NCI-H345 treated with DMSO at 0.1 percent for 48 hours (cell line): ENCODE measurements around the gene PKLR.
A peak's percentile ranks its signal among the peaks of the same experiment; 100 is the strongest.

Experiments used
- DNase-seq: peaks from one replicate; lab custom pipeline; 2025; ENCODE audit not compliant: unreplicated experiment; lab: John Stamatoyannopoulos, UW

PKLR gene

DNA sequence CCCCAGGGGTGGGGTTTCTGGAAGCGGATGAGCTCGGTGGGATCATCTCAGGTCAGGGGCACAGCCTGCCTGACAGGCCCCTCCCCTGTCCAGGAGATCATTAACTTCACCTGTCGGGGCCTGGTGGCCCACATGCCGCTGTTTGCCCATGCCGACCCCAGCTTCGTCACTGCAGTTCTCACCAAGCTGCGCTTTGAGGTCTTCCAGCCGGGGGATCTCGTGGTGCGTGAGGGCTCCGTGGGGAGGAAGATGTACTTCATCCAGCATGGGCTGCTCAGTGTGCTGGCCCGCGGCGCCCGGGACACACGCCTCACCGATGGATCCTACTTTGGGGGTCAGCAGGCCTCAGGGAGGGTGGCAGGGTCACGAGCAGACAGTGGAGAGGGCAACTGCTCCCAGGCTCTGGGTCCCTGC lies 15.6 kb downstream of the PKLR start:
- no peak for DNase-seq

DNA sequence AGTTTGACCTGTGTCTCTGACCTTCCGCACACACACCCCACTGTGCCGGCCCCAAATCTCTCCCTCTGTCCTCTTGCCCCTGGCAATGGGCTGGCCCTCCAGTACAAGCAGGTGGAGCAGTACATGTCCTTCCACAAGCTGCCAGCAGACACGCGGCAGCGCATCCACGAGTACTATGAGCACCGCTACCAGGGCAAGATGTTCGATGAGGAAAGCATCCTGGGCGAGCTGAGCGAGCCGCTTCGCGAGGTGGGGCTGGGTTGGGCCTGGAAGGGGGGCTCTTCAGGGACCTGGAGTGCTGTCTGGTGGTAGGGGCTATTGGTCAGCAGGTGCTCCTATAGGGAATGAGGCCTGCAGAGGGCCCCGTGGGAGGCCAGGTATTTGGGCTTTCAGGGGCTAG lies 16.2 kb downstream of the PKLR start:
- no peak for DNase-seq

DNA sequence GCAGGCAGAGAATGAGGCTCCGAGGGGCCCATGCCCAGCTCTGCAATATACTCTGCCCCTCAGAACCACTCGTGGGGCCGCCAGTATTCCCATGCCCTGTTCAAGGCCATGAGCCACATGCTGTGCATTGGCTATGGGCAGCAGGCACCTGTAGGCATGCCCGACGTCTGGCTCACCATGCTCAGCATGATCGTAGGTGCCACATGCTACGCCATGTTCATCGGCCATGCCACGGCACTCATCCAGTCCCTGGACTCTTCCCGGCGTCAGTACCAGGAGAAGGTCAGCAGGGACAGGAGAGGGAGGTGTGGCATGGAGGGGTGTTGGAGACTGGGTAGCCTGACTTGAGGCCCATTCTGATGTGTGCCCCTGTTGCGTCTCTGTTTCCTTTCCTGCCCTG lies 16.8 kb downstream of the PKLR start:
- no peak for DNase-seq

DNA sequence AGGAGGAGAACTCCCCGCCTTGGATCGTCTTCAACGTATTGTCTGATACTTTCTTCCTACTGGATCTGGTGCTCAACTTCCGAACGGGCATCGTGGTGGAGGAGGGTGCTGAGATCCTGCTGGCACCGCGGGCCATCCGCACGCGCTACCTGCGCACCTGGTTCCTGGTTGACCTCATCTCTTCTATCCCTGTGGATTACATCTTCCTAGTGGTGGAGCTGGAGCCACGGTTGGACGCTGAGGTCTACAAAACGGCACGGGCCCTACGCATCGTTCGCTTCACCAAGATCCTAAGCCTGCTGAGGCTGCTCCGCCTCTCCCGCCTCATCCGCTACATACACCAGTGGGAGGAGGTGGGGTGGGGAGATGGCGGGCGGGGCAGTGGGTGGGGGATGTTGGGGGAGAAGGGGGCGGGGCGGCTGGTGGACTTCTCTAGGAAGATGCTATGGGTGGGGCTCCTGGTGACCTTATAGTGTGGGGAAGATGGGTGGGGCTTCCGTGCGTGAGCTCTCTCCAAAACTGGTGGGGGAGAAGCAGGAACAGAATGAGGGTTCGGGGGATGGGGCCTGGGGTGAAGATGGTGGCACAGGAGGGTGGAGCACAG lies 18.6 kb downstream of the PKLR start:
- no peak for DNase-seq

DNA sequence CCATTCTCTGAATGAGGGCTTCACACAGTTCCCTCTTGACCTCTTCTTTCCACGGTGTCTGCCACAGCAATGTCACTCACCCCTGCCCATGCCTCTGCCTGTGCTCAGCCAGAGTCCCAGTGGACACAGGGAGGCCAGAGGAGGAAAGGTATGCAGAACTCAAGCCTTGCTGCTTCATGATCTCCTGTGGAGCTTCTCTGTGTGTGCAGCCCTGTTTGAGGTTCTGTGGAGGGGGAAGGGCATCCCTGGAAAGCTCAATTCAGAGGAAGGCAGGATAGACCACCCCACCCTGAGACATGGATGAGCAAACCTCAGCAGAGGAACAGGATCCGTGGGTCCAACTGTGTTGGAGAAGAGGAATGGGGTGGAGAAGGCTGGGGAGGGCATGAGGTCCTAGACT lies 22.0 kb downstream of the PKLR start:
- no peak for DNase-seq

DNA sequence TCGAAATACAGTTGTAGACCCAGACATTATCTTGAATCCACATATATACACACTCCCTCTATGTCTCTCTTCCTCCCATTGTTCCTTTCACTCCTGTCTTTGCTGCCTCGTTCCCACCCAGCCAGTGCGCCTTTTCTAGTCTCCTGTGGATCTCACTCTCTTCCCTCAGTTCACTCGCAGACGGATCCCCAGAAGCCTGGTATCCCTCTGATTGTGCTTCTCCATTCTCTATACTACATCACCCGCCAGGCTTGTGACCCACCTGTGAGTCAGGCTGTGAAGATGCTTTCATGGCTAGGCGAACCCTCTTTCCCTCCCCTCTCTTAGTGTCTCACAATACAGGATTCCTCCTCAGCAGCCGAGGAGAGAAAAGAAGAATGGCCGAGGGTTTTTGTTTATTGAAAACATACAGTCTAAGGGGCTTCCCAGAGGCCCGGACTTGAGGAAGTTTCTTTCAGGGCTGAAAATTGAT lies 22.5 kb downstream of the PKLR start:
- no peak for DNase-seq

DNA sequence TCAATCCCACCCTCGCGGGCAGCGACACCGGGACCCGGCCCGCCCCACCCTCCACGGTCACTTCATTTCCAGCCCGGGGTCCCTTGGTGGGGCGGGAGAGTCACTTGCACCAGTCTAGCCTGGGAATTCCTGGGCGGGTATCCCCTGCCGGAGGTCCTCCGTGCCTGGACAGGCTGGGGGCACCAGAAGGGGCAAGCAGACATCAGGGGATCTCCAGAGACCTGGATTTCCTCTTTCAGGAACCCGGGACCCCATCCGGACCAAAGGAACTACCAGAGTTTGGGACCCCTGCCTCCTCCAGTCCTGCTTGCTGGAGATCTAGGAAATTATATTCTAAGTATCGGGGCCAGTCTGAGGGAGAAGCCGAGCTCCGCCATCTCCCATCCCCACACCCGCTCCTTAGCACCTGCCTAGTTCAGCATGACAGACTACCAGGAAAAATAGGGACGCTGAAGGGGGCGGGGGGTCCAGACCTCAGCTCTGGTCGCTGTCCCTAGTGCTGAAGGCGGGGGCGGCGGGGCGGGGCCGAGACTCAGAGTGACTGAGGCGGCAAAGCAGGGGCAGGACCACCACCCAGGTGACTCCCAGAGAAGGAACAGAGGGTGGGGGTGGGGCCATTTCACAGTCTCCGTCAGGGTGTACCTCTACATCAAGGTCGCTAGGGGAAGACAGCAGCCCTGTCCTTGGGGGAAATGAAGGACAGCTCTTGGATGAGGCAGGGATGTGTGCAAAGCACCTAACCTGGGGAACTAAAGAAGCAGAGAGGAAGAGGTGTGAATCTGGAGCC lies 23.1 kb downstream of the PKLR start:
- peak; percentile 80 for DNase-seq

DNA sequence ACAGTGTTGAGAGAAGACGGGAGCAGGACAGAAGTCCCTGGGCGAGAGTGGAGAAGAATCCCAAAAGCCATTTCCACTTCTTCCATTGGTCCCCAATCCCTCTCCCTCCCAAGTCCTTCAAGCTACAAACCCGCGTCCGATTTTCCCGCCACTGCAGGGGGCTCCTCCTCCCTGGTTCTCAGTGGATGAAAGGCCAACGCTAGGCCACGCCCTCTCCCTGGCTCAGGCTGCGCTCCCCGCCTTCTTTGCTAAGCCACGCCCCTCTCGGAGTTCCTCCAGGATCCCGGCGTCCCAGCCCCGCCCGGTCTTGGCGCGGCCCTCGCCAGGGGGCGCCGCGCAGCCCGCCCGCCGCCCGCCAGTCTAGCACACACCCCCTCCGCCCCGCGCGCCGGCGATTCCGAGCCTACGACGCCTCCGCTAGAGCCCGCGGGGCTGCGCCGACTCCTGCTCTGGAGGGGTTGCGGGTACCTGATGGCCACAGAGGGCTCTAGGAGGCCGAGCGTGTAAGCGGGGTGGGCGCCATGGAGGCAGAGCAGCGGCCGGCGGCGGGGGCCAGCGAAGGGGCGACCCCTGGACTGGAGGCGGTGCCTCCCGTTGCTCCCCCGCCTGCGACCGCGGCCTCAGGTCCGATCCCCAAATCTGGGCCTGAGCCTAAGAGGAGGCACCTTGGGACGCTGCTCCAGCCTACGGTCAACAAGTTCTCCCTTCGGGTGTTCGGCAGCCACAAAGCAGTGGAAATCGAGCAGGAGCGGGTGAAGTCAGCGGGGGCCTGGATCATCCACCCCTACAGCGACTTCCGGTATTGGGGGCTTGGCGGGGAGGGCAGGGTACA lies 24.0 kb downstream of the PKLR start, which contains the start of gene HCN3:
TSS of gene HCN3 (plus strand) at position 394 of the 832 bp plus-strand sequence. CDS start at position 522, 128 bp downstream.
- DNase-seq, result peak; percentile 100

DNA sequence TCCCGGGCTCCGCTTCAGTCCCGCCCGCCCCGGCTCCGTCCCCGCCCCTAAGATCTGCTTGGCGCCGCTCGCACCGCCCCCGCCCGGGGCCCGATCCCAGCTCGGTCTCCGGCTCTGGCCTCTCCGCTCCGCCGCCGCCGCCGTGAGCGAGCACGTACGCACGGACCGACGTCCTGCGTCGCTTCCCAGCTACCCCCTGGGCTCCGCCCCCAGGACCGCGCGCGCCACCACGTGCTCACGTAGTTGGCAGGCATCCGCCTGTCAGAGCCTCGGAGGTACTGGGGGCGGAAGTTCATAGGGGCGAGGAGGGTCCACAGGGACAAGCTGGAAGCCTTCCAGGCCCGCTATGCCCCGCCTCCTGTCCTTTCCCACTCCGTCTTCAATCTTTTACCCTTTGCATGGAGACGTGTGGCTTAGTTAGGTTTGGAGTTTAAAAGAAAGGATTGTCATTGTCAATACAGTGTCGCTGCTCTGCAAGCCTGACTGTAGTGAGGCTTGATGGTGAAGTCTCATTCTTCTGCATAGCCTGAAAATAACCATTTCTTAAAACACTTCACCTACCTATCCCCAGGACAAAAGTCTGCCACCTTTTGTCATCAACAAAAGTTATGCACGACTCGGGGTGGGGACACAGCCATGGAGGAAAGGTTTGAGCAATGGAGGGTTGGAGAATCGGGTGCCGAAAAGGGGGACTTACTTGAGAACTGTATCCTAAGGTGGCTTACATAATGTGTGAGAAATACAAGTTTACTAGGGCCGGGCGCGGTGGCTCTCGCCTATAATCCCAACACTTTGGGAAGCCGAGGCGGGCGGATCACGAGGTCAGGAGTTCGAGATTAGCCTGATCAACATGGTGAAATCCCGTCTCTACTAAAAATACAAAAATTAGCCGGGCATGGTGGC lies 27.6 kb downstream of the PKLR start, which contains the start of gene CLK2:
TSS of gene CLK2 (minus strand) at position 162 of the 903 bp plus-strand sequence. CDS start 2,527 bp downstream, outside the sequence.
- peak; percentile 99 for DNase-seq

DNA sequence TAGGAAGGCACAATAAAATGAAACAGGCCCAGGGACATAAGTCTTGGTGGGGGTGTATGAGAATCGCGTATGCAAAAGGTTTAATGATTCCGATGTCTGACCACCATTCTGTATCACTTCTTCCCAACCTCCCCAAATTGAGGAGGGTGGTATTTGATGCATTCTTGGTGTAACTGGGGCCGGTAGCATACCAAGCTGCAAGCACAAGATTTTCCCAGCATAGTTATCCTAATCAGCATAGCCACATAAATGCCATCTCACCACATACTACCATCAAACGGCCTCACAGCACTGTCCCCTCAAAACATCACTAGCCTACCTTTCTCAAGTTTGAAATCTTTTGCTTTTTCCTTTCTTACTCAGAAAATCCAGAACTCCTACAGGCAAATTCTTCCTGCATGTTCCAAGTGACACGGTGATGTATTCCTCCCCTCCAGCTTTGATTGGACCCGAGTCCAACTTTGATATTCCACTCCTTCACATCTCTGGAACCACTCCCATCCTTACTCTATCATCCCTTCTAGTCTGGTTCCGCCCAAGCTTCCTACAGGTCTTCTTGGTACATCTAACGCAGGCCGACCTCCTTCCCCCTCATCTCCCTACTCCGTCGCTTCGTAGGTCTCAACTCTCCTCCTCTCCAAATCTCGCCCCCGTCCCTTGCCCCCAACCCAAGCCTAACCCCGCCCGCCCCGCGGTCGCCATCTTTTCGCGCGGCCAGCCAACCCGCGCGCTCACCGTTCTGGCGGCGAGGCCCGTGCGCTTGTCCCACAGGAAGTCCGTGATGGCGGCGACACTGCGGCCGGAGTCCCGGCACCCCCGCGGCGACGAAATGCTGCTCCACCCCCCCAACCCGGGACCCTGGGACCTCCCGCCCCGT lies 28.5 kb downstream of the PKLR start:
- peak; percentile 81 for DNase-seq

DNA sequence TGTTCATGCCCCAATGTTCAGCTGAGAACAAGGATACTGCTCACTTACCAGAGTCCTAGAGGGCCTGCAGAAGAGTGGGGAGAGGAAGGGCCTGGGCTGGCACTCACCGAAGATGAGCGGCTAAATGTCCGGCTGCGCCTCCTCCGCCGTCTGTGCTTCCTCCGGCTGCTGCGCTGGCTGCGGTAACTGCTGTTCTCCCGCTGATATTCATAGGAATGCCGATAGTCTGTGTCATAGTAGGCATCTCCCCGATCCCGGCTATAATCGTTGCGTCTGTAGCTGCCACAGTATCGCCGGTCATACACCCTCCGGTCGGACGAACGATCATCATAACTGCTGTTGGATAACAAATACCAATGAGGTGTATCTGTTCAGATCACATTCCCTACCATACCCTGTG lies 31.9 kb downstream of the PKLR start:
- DNase-seq, result no peak

DNA sequence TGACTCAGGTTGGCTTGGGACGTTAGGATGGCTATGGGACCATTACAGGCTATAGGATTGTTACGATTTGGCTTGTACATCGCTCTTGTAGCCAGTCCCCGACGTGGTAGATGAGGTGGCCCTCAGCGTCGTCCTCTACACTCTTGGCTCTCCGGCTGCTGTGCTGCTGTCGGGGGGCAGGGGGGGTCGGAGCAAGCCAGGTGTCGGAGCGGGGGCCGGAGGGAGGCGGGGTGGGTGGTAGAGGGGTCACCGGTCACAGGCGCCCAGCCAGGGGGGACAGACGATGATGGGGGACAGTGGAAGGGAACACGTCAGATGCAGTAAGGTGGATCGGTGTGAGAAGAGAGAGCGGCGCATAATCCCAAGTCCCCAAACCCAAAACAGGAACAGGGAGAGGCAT lies 32.6 kb downstream of the PKLR start:
- DNase-seq, result no peak

DNA sequence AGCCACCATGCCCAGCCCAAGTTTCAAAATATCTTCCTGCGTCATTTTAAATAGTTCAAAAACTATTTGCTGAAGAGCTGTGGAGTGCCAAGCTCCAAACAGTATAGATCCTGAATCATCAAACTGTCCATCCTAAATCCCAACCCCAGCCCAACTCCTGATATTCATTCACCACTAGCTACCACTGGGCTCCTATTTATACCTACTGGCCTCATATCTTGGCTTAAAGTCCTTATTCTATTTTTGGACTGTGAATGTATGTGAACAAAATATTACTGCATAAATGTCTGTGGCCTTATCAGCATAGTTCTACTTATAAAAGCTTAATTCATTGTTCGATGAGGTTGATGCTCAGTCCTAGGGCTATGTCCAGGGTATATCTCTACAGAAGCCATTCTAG lies 33.9 kb downstream of the PKLR start:
- DNase-seq, result no peak

DNA sequence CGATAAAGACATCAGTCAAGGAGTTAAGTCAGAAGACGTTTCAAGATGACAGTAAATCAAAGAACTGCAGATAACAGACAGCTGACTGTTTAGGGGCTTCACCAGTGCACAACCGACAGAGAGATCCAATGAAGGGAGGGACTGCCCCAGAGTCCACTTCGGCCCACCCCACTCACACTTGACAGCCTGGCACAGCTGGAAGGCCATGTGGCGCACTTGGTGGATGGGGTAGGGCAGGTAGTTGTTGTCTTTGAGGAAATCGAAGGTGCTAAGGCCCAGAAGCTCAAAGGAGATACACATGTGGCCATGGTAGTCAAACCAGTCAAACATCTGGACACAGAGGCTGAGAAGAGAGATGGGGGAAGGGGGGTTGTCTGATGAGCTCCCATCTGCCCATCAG lies 34.7 kb downstream of the PKLR start:
- no peak for DNase-seq

DNA sequence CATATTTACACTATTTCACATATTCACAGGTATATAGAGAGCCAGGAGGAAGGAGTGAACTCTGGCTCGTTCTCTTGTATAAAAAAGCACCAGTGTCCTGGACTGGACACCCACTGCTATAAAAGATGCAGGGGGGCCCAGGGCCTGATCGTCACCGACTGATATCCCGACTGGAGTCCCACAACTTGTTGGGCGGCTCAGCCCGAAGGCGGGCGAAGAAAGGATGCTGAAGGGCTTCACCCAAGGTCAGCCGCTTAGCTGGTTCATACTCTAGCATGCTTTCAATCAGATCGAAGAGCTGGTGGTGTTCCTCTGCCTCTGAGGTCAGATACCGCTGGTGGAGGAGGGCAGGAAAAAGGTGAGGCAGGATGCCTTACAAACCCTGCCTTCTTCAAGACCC lies 38.2 kb downstream of the PKLR start:
- no peak for DNase-seq

DNA sequence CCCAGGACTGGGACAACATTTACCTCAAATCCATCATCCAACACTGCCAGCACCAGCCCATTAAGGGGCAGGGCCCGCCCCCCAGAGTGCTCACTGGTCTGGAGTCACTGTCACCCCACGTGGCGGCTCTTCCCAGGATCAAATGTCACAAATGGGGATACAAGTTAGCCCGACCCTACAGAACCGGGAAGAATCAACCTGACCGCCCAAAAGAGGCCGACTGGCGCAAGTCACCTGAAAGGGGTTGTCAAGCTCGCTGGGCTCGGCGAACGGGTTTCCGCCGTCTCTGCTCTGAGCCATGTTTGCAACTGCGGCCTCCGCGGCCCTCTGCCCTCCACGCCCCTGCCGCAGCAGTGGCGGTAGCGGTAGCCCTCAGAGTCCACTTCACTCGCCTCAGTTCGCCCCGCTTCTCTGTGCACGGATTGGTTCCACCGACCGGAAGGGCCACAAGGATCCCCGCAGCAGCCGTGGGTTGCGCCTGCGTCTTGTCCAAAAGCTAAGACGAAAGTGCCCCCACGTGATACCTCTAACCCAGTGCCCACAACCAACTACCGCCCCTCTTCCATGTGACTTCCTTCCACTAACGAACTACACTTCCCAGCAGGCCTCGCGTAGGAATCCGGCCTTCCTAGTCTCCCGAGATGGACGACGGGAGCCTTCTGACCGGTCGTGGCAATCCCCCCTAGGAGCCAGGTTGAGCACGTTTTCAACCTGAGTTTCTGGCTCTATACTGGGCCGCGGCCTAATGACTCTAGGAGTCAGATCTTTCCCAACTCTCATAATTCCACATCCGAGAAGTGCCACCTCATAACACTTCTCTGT lies 39.2 kb downstream of the PKLR start, which contains the start of gene SCAMP3:
TSS of gene SCAMP3 (minus strand) at position 509 of the 822 bp plus-strand sequence. CDS start at position 300, 209 bp downstream.
- peak; percentile 100 for DNase-seq

DNA sequence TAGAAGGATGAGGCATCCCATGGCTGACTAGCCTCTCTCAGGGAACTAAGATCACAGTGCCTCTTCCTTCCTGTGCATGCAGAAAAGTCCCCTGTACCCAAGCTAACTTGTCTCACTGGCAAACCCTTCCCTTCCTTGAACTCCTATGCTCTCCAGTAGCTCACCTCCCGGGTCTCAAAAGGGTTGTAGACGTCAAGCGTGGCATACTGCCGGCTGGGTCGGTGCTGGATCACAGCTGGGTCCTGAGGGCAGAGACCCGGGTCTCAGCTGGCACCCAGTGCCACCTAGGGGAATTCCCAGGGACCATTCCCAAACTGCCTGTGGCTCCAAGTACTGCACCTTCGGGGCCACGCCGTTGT lies 39.8 kb downstream of the PKLR start:
- DNase-seq, result no peak

DNA sequence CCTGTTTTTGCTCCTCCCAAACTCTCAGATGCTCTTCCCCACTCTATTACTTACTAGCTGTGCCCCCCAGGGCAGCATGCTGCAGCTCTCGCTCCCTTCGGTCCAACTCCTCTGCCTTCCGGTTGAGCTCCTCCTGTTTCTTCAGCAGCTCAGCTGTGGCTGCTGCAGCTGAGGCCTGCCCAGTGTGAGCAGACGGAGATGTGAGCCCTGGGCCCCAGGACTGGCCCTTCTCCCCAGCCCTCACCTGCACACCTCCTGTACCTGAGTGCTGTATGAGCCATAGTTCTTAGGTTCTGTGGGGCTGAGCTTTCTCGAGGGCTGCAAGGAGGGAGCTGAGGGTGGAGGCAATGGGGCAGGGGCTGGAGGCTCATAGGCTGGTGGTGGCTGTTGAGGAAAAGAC lies 41.0 kb downstream of the PKLR start:
- no peak for DNase-seq
